IMR-90 (cell line): Measurements from ENCODE around the gene UBE3C. TPM values are rescaled to one million over a fixed set of nuclear protein-coding genes. Genes with fewer than 3 reads are reported as not detected.

ENCODE experiments used
- ATAC-seq: fragments of 200-7000 bp; cut with Tn5 transposase; 2 replicates; pipeline ENCODE4 v1.9.1; 2020; ENCODE audit warnings: low read depth, mild to moderate bottlenecking, moderate library complexity
- BruUV-seq: library from RNA; stranded (reverse); fragments of 400-500 nt; replicated peaks from 2 replicates; lab custom pipeline; 2021; lab: Mats Ljungman, UMichigan
- CTCF ChIA-PET: fragments of 300-600 bp; formaldehyde crosslinking; extraction: SDS; loops from one replicate; lab custom pipeline; 2021; ENCODE audit warnings: antibody characterized with exemption; lab: Yijun Ruan, JAX
- POLR2A ChIA-PET: fragments of 300-600 bp; sonication (Branson Sonifier 250); formaldehyde crosslinking; loops from one replicate; lab custom pipeline; 2022; ENCODE audit warnings: antibody characterized with exemption; ENCODE audit not compliant: unreplicated experiment; lab: Charles Lee
- DNase-seq: peaks from one replicate; pipeline ENCODE4 v3.0.0; 2013
- H2AFZ ChIP-seq: replicated peaks from 2 replicates; pipeline ENCODE3; 2013; ENCODE audit warnings: low read length, mild to moderate bottlenecking; ENCODE audit not compliant: poor library complexity
- H2AK5ac ChIP-seq: 2 replicates; pipeline ENCODE4 v1.6.1; 2013; ENCODE audit warnings: low read depth, low read length, inconsistent platforms
- H2AK9ac ChIP-seq: replicated peaks from 2 replicates; pipeline ENCODE3; 2013; ENCODE audit warnings: mild to moderate bottlenecking, low read depth, low read length, moderate library complexity; ENCODE audit not compliant: poor library complexity
- H2BK120ac ChIP-seq: 2 replicates; pipeline ENCODE4 v1.6.1; 2013; ENCODE audit warnings: low read depth, low read length, inconsistent platforms
- H2BK15ac ChIP-seq: 3 replicates; pipeline ENCODE4 v1.6.1; 2013; ENCODE audit warnings: low read depth, low read length, inconsistent platforms
- H2BK20ac ChIP-seq: 2 replicates; pipeline ENCODE4 v1.6.1; 2013; ENCODE audit warnings: low read depth, mild to moderate bottlenecking, inconsistent platforms, low read length, moderate library complexity
- H2BK5ac ChIP-seq: 2 replicates; pipeline ENCODE4 v1.6.1; 2013; ENCODE audit warnings: mild to moderate bottlenecking, low read depth, low read length, inconsistent platforms; ENCODE audit not compliant: poor library complexity, severe bottlenecking
- H3K14ac ChIP-seq: replicated peaks from 2 replicates; pipeline ENCODE4 v1.6.1; 2013; ENCODE audit warnings: low read depth, low read length, inconsistent platforms
- H3K18ac ChIP-seq: 2 replicates; pipeline ENCODE4 v1.6.1; 2013; ENCODE audit warnings: low read depth, low read length, control low read depth
- H3K23ac ChIP-seq: 2 replicates; pipeline ENCODE4 v1.6.1; 2013; ENCODE audit warnings: low read depth, low read length, inconsistent platforms
- H3K27ac ChIP-seq: 2 replicates; pipeline ENCODE4 v1.5.1; 2013; ENCODE audit warnings: mild to moderate bottlenecking, control low read depth, low read length; ENCODE audit not compliant: insufficient read depth
- H3K27me3 ChIP-seq: 2 replicates; pipeline ENCODE4 v1.6.1; 2013; ENCODE audit warnings: low read length; ENCODE audit not compliant: control insufficient read depth, insufficient read depth
- H3K36me3 ChIP-seq: 2 replicates; pipeline ENCODE4 v1.6.1; 2013; ENCODE audit warnings: low read length, mixed read lengths; ENCODE audit not compliant: control insufficient read depth, insufficient read depth
- H3K4ac ChIP-seq: 2 replicates; pipeline ENCODE4 v1.6.1; 2013; ENCODE audit warnings: low read depth, low read length, inconsistent platforms
- H3K4me1 ChIP-seq: 2 replicates; pipeline ENCODE4 v1.6.1; 2013; ENCODE audit warnings: low read length, mixed read lengths; ENCODE audit not compliant: control insufficient read depth, insufficient read depth
- H3K4me2 ChIP-seq: 2 replicates; pipeline ENCODE4 v1.6.1; 2013; ENCODE audit warnings: low read depth, mild to moderate bottlenecking, control low read depth, low read length, moderate library complexity
- H3K4me3 ChIP-seq: 2 replicates; pipeline ENCODE4 v1.5.1; 2013; ENCODE audit warnings: low read depth, mild to moderate bottlenecking, control low read depth, low read length, moderate library complexity; ENCODE audit not compliant: insufficient read depth
- H3K56ac ChIP-seq: 2 replicates; pipeline ENCODE4 v1.6.1; 2013; ENCODE audit warnings: low read length, inconsistent platforms; ENCODE audit not compliant: insufficient read depth; ENCODE audit errors: extremely low read depth
- H3K79me1 ChIP-seq, 2 experiments: 2 replicates each; pipeline ENCODE4 v1.6.1; 2013; ENCODE audit warnings: low read length in 2 of 2, inconsistent platforms in 1 of 2, low read depth in 1 of 2
- H3K9ac ChIP-seq: 2 replicates; pipeline ENCODE4 v1.6.1; 2013; ENCODE audit warnings: low read depth, low read length, control low read depth
- H3K9me1 ChIP-seq: 2 replicates; pipeline ENCODE4 v1.6.1; 2013; ENCODE audit warnings: low read length, inconsistent platforms; ENCODE audit not compliant: insufficient read depth
- H3K9me3 ChIP-seq: 2 replicates; pipeline ENCODE4 v1.6.1; 2013; ENCODE audit warnings: low read length; ENCODE audit not compliant: control insufficient read depth, insufficient read depth
- H4K20me1 ChIP-seq: 2 replicates; pipeline ENCODE4 v1.6.1; 2013; ENCODE audit warnings: low read length, inconsistent platforms; ENCODE audit not compliant: insufficient read depth
- H4K5ac ChIP-seq: 2 replicates; pipeline ENCODE4 v1.6.1; 2013; ENCODE audit warnings: mild to moderate bottlenecking, low read depth, low read length, control low read depth
- H4K8ac ChIP-seq, 2 experiments: 2 replicates each; pipeline ENCODE4 v1.6.1; 2013; ENCODE audit warnings: low read depth in 2 of 2, low read length in 2 of 2, control low read depth in 1 of 2, inconsistent platforms in 1 of 2
- H4K91ac ChIP-seq: 2 replicates; pipeline ENCODE4 v1.6.1; 2013; ENCODE audit warnings: low read depth, low read length, inconsistent platforms; ENCODE audit not compliant: insufficient read depth
- CHD1 ChIP-seq: IDR thresholded peaks from 2 replicates; pipeline ENCODE4 v1.6.1; 2012; ENCODE audit warnings: low read depth, low read length, improper control_type of control experiment
- MXI1 ChIP-seq: IDR thresholded peaks from 2 replicates; pipeline ENCODE4 v1.6.1; 2012; ENCODE audit warnings: low read depth, mild to moderate bottlenecking, low read length, moderate library complexity, borderline replicate concordance
- NFE2L2 ChIP-seq: fragments of 150-350 bp; IDR thresholded peaks from 2 replicates; pipeline ENCODE4 v1.6.1; 2016; ENCODE audit warnings: low read depth, mild to moderate bottlenecking, low read length
- RAD21 ChIP-seq: IDR thresholded peaks from 2 replicates; pipeline ENCODE4 v1.6.1; 2012; ENCODE audit warnings: low read length, improper control_type of control experiment
- WGBS, 2 experiments: methylation state at CpG; one replicate each; pipeline versions ENCODE4 v1.1.5 to v1.1.7; 2013; ENCODE audit warnings: missing lambda C conversion rate in 2 of 2; ENCODE audit not compliant: insufficient read length in 1 of 2; ENCODE audit errors: extremely low coverage in 2 of 2; 5-methylcytosine and 5-hydroxymethylcytosine counted together
- dilution Hi-C: fragments of 300-500 bp; cut with HindIII; formaldehyde crosslinking; loops from one replicate; pipeline ENCODE4 v1.14.3; 2018; ENCODE audit warnings: low sequenced_read_pairs; ENCODE audit not compliant: unreplicated experiment
- in situ Hi-C: fragments of 300-500 bp; cut with MboI; formaldehyde crosslinking; loops from 3 replicates; pipeline ENCODE4 v1.14.3; 2019; ENCODE audit warnings: low sequenced_read_pairs, inconsistent platforms, mixed read lengths
- intact Hi-C: fragments of 100-400 bp; cut with micrococcal nuclease; formaldehyde crosslinking; loops from 2 replicates; pipeline ENCODE4 v1.10.0; 2022
- polyA plus RNA-seq, 3 experiments: library from polyadenylated mRNA; depleted of rRNA; stranded (reverse); fragments of >200 nt; gene quantifications; 2 replicates each; pipeline ENCODE4 v1.2.3, GENCODE V29; 2012; ENCODE audit warnings: low replicate concordance in 1 of 3
- total RNA-seq: library from RNA; depleted of rRNA; stranded (reverse); fragments of >200 nt; gene quantifications from 2 replicates; pipeline ENCODE4 v1.2.3, GENCODE V29; 2012

UBE3C gene
- total and polyA plus RNA-seq, 2 of the 4 experiments (the other 2 are of a cell fraction) = 43.0 to 60.6 TPM

DNA sequence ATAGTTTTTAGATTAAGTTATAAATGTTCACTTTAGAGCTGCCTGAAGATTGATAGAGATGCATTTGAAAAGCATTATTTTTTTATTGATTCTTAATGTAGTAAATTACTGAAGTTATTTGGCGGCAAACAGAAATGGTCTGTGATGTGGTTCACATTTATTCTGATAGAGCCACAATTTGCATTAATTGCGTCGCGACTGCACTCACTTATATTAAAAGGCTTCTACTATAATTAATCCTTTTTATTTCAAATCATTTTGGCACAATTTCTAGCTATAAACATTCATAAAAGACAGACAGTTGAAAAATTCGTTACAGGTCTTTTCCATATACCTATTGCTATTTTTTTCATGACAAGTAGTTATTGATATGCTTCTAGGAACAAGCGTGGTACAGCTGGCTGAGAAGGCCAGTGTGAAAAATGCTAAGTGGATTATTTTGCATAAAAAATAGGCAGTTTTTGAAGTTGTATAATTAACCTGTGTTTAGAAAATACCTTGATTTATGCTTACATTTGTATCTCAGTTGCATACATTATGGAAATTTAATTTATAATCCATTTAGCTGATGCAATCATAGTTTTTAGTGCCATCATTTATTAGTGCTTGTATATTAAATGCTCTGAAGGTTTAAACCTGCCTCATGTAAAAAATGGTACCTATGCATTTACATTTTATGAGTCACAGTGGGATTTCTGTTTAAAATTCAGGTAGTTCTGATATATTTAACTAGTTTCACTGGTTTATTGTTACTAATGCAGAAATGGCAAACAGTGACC, 106.0 kb downstream of the UBE3C start:
- dilution Hi-C loops (no loop called here), intact Hi-C loops (no loop called here), in situ Hi-C loops (no loop called here)
- Histone ChIP-seq H2AFZ (no peak overlapping the region), H3K18ac (no peak overlapping the region), H3K9me3 (no peaks in the 10 kb centered on the region), H3K4me2 (no peak overlapping the region), H3K79me1 (peaks cover 14 to 35% of the 10 kb centered on the region in 2 experiments; a peak in 3 of 4 replicates), H3K56ac (no peak overlapping the region), H2BK5ac (no peak overlapping the region), H3K36me3 (peaks cover 20% of the 10 kb centered on the region), H4K20me1 (no peaks in the 10 kb centered on the region), H3K27me3 (no peaks in the 10 kb centered on the region), H2BK15ac (no peak overlapping the region), H3K14ac (no peak overlapping the region), H2BK20ac (no peak overlapping the region), H3K9ac (no peak overlapping the region), H4K91ac (no peak overlapping the region), H3K4me3 (no peak overlapping the region), H4K5ac (no peak overlapping the region), H4K8ac (no peak overlapping the region), H3K9me1 (peaks cover under 1% of the 10 kb centered on the region; the same call in 1 of the 2 replicates), H3K23ac (no peak overlapping the region), H3K4ac (no peak overlapping the region), H3K4me1 (no peaks in the 10 kb centered on the region), H3K27ac (no peak overlapping the region), H2AK5ac (no peak overlapping the region), H2AK9ac (no peak overlapping the region), H2BK120ac (no peak overlapping the region)
- BruUV-seq = no TSS peak
- DNase-seq = no peak
- POLR2A ChIA-PET = no interaction called here
- CTCF ChIA-PET = no interaction called here
- TF ChIP-seq CHD1 = no peak
- no peak for TF ChIP-seq RAD21
- TF ChIP-seq MXI1 = no peak
- TF ChIP-seq NFE2L2 = no peak
- no peak for ATAC-seq
- no CpG with 5 or more reads among the region's 6 CpGs for WGBS, 2 experiments
